ENCODE results near the gene PTPRM.

DNA sequence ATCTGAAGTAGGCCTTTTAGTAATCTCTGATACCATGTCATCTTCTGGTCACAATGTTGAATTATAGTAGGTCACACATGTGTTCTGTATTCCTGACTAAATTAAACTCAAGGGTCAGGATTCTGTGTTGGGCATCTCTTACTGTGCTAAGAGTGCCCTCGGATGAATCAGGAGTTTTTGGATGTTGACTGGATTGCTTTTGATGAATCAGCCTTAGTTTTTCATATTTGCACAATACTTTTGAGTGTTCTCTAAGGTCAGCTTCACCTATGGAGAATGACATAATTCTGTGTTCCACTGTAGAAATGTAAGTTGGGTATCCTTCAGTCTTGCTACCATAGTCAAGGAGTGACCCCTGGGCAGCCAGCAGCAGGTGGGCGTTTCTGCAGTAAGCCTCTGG lies 190.1 kb downstream of the PTPRM start:
- TF ChIP-seq CTCF (conservative IDR thresholded peaks at IDR 0.05; ENCODE audit: low read depth in 2 of 2) (no peak), POLR2AphosphoS5 (IDR thresholded peaks at IDR 0.05; ENCODE audit: low read depth) (no peak), ETS1 (IDR thresholded peaks at IDR 0.05) (no peak), REST (IDR thresholded peaks at IDR 0.05; ENCODE audit: unreplicated experiment) (no peak), CREB1 (CRISPR knock-in tag; IDR thresholded peaks at IDR 0.05; ENCODE audit: low read depth) (no peak), JUNB (IDR thresholded peaks at IDR 0.05; ENCODE audit: unreplicated experiment) (no peak), EZH2 (IDR thresholded peaks at IDR 0.05; ENCODE audit: low read depth, unreplicated experiment) (no peak), EZH2phosphoT487 (IDR thresholded peaks at IDR 0.05; ENCODE audit: unreplicated experiment) (no peak)
